ENCODE measurements around the gene GPAT3. TPM values are rescaled to one million over a fixed set of nuclear protein-coding genes. Genes with fewer than 3 reads are reported as not detected.

The GPAT3 gene
- total RNA-seq, 3 donors from 2014 or later = 2.1 to 4.5 (median 2.6) TPM

DNA sequence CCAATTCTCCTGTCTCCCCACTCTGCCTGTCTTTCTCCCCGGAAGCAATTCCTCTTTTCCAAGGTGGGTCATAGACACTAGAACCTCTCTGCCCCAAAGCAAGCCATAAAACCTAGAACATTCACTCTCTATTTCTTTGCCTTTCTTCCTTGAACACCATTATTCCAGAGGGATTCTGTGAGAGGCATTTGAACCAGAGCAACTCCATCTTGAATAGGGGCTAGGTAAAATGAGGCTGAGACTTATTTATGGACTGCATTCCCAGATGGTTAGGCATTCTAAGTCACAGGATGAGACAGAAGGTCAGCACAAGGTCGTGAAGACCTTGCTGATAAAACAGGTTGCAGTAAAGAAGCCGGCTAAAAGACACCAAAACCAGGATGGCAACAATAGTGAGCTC lies 13.7 kb upstream of the GPAT3 start:
- Mint-ChIP-seq H3K27me3 (ENCODE audit: low read depth) (peaks cover 12% of the 10 kb centered on the region), H3K9me3 (no peaks in the 10 kb centered on the region), H3K36me3 (ENCODE audit: insufficient read depth) (no peaks in the 10 kb centered on the region), H3K4me1 (ENCODE audit: low read depth) (no peaks in the 10 kb centered on the region), H3K4me3 (no peak overlapping the region)
- no peak for ATAC-seq
- DNase-seq = no peak

DNA sequence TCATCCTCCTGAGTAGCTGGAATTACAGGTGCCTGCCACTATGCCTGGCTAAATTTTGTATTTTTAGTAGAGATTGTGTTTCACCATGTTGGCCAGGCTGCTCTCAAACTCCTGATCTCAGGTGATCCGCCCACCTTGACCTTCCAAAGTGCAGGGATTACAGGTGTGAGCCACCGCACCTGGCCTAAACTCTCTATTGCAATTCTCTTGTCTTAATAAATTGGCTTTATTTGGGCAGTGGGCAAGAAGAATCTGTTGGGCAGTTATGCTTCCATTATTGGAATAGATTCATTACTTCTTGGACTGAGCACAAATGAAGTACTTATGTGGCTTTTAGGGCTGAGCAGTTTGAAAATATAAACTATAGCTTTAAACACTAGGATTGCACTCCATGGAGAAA lies 8.2 kb upstream of the GPAT3 start:
- Mint-ChIP-seq H3K4me1 (ENCODE audit: low read depth) (no peaks in the 10 kb centered on the region), H3K36me3 (ENCODE audit: insufficient read depth) (no peaks in the 10 kb centered on the region), H3K9me3 (no peaks in the 10 kb centered on the region), H3K27me3 (ENCODE audit: low read depth) (peaks cover 19% of the 10 kb centered on the region), H3K4me3 (no peak overlapping the region)
- DNase-seq (no peak), ATAC-seq (no peak)

DNA sequence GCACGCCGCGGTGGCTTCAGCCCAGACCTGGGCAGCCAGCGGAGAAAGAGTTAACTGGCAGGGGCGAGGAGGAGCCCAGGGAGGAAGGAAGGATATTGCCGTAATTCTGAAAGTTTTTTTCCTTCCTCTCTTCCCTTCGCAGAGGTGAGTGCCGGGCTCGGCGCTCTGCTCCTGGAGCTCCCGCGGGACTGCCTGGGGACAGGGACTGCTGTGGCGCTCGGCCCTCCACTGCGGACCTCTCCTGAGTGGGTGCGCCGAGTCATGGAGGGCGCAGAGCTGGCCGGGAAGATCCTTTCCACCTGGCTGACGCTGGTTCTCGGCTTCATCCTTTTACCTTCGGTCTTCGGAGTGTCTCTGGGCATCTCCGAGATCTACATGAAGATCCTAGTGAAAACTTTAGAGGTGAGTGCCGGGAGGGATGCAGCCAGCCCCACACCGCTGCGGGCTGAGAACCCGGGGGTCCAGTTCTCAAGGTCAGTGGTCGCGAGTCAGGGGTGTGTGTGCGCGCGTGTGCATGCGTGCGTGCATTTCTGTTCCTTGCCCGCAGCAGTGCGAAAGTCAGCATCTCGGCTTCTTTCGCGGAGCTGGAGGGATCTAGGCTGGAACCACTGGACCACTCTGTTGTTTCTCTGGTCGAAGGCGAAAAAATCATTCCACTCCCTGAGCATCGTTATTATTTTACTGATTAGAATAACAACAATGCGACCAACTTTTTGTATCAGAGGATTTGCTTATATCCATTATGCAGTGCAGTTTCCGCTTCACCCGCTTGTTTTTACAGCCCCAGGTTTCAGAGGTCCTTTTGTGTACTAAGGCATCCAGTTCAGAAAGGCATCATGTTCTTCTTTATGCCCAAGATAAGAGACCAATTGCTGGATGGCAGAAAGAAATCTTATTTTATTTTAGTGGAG lies 709 bp downstream of the GPAT3 start:
- ATAC-seq (peak; percentile 4 to 20), DNase-seq (peak; percentile 4)
- Mint-ChIP-seq H3K9me3 (no peaks in the 10 kb centered on the region), H3K4me1 (ENCODE audit: low read depth) (peaks cover 23% of the 10 kb centered on the region), H3K27me3 (ENCODE audit: low read depth) (peaks cover 20% of the 10 kb centered on the region), H3K36me3 (ENCODE audit: insufficient read depth) (no peaks in the 10 kb centered on the region), H3K4me3 (peak overlapping the region; percentile 87)

- Mint-ChIP-seq H3K27me3 (ENCODE audit: low read depth) (no peaks in the 10 kb centered on the region), H3K4me3 (no peak overlapping the region), H3K4me1 (ENCODE audit: low read depth) (peaks cover 5% of the 10 kb centered on the region), H3K9me3 (no peaks in the 10 kb centered on the region), H3K36me3 (ENCODE audit: insufficient read depth) (peaks cover 2% of the 10 kb centered on the region)
- ATAC-seq = no peak
- DNase-seq = no peak
These were observed 6.3 kb downstream of the GPAT3 start for GRCh38 chr4:83542225-83542624.

DNA sequence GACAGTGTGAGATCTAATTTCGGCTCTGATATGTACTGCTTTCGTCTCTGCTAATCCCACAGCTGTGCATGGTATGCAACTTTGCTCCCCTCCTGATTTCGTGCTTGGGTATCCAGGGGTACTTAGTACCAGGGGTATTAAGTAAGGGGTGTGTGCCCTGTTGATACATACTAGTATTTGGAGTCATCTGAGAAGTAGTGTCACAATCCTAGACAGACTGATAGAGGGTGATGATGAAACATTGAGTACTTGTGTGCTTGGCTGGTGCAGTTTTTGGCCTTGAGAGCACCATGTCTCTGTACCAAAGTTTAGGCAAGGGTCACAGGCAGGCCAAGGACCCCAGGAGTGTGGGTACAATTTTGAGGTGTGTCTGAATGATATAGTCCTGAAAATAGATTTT lies 10.9 kb downstream of the GPAT3 start:
- H3K9me3 Mint-ChIP-seq = no peaks in the 10 kb centered on the region
- ATAC-seq (no peak), DNase-seq (no peak)
- peaks cover 2% of the 10 kb centered on the region for H3K36me3 Mint-ChIP-seq (ENCODE audit: insufficient read depth)
- no peak overlapping the region for H3K4me3 Mint-ChIP-seq
- H3K27me3 Mint-ChIP-seq (ENCODE audit: low read depth) = no peaks in the 10 kb centered on the region
- peaks cover 6% of the 10 kb centered on the region for H3K4me1 Mint-ChIP-seq (ENCODE audit: low read depth)

DNA sequence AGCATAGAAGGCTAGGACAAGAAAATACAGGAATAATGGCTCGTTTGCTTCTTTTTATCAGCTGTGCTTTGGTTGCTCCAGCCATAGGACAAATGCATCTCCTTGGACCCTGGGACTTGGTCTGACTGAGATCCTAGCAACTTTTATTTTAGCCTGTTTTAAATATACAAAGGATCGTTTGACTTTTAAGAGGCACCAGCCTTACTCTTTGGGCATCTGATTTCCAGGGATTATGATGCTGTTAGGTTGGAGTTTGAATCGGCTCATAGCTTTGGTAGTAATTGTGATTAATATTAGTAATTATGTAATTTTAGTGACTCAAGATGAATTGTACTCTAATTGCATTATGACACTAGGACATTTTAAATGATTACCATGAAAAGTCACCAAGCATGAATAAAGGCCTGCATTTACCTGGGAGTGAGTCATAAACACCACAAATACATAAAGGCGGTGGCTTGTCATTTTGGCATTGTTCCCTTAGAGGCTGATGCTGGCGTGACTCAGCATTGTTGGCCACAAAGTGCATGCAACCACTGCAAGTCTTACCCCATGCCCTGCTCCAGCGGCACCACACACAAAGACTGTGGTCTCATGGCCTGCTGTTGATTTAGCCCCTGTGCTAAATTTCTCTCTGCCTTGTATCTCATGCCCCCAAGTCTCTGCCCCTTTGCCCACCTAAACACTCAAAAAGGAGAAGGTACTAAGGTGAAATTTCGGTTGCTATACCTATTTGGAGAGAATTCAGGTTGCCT lies 12.4 kb downstream of the GPAT3 start:
- no peaks in the 10 kb centered on the region for H3K27me3 Mint-ChIP-seq (ENCODE audit: low read depth)
- no peaks in the 10 kb centered on the region for H3K9me3 Mint-ChIP-seq
- DNase-seq = peak; percentile 43
- peaks cover 2% of the 10 kb centered on the region for H3K36me3 Mint-ChIP-seq (ENCODE audit: insufficient read depth)
- ATAC-seq = peak; percentile 94 to 98
- peaks cover 6% of the 10 kb centered on the region for H3K4me1 Mint-ChIP-seq (ENCODE audit: low read depth)
- no peak overlapping the region for H3K4me3 Mint-ChIP-seq

DNA sequence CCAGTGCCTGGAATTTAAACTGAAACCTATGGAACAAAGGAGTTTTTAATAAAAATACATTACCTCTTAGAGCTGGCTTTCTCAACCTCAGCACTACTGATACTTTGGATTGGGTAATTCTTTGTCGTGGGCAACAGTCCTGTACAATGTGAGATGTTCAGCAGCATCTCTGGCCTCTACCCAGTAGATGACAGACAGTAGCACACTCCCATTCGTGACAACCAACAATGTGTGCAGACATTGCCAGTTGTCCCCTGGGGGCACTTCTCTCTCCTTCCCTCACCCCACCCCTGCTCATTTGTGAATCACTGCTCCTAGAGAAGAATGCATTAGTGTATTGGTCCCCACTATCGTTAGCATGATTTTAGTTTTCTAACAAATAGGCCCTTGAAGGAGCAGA lies 16.2 kb downstream of the GPAT3 start:
- ATAC-seq = no peak
- H3K36me3 Mint-ChIP-seq (ENCODE audit: insufficient read depth) = no peaks in the 10 kb centered on the region
- DNase-seq = no peak
- H3K27me3 Mint-ChIP-seq (ENCODE audit: low read depth) = no peaks in the 10 kb centered on the region
- no peak overlapping the region for H3K4me3 Mint-ChIP-seq
- H3K9me3 Mint-ChIP-seq = no peaks in the 10 kb centered on the region
- peaks cover 6% of the 10 kb centered on the region for H3K4me1 Mint-ChIP-seq (ENCODE audit: low read depth)

DNA sequence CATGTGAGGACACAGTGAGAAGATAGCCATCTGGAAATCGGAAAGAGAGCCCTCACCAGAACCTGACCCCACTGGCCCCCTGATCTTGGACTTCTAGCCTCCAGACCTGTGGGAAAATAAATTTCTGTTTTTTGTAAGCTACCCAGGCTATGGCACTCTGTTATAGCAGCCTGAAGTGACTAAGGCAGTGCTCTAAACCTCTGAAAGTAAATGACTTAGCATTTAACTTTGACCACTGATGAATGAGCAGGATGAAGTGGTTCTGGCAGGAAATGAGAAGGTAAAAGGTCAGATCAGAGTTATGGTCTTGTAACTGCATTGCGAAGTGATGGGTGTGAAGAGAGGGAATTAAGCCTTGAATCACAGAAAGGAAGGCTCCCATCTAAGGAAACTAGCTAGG lies 17.0 kb downstream of the GPAT3 start:
- H3K9me3 Mint-ChIP-seq = no peaks in the 10 kb centered on the region
- no peaks in the 10 kb centered on the region for H3K27me3 Mint-ChIP-seq (ENCODE audit: low read depth)
- DNase-seq = no peak
- H3K4me1 Mint-ChIP-seq (ENCODE audit: low read depth) = peaks cover 8% of the 10 kb centered on the region
- no peak overlapping the region for H3K4me3 Mint-ChIP-seq
- ATAC-seq = peak in 1 of 2 donors; percentile 53
- no peaks in the 10 kb centered on the region for H3K36me3 Mint-ChIP-seq (ENCODE audit: insufficient read depth)

DNA sequence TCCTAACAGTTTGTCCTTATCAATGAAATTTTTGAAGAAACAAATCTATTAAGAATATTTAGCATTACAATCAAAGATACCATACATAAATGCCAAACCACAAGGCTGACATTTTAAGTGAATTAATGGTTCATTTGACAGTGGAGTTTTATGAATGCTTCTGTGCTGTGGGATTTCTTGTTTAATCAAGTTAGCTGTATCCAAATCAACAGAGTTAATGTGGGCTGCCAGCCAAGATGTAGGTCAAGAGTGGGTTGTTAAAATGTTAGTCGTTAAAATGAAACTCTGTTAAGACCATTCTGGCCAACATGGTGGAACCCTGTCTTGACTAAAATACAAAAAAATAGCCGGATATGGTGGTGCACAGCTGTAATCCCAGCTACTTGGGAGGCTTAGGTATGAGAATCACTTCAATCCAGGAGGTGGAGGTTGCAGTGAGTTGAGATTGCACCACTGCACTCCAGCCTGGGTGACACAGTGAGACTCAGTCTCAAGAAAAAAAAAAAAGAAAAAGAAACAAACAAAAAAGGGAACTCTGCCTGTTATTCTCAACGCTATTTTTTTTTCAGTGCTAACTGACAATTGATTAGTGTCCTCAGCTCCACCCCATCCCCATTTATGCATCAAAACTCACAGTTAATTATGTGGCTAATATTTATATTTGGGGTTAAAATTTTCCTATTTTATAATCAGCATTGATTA lies 20.2 kb downstream of the GPAT3 start:
- H3K27me3 Mint-ChIP-seq (ENCODE audit: low read depth) = no peaks in the 10 kb centered on the region
- H3K9me3 Mint-ChIP-seq = no peaks in the 10 kb centered on the region
- peaks cover 10% of the 10 kb centered on the region for H3K4me1 Mint-ChIP-seq (ENCODE audit: low read depth)
- no peaks in the 10 kb centered on the region for H3K36me3 Mint-ChIP-seq (ENCODE audit: insufficient read depth)
- no peak overlapping the region for H3K4me3 Mint-ChIP-seq
- ATAC-seq = no peak
- no peak for DNase-seq

DNA sequence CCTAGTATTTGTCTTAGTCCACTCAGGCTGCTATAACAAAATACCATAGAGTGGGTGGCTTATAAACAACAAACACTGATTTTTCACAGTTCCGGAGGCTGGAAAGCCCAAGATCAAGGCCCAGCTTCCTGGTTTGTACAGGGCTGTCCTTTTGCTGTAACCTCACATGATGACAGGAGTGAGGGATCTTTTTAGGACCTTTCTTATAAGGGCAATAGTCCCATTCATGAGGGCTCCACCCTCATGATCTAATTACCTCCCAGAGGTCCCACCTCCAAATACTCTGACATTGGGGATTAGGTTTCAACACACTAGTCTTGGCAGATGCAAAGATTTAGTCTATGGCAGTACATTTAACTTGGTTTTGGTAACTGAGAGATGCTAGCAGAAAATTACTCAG lies 20.9 kb downstream of the GPAT3 start:
- ATAC-seq = no peak
- Mint-ChIP-seq H3K4me1 (ENCODE audit: low read depth) (peaks cover 15% of the 10 kb centered on the region), H3K4me3 (no peak overlapping the region)

GRCh38 chr4:83558059-83558653 lies 22.2 kb downstream of the GPAT3 start:
- ATAC-seq (peak in 1 of 2 donors; percentile 53), DNase-seq (no peak)
- peaks cover 16% of the 10 kb centered on the region for H3K4me1 Mint-ChIP-seq (ENCODE audit: low read depth)
- H3K9me3 Mint-ChIP-seq = no peaks in the 10 kb centered on the region
- no peak overlapping the region for H3K4me3 Mint-ChIP-seq
- H3K27me3 Mint-ChIP-seq (ENCODE audit: low read depth) = no peaks in the 10 kb centered on the region
- no peaks in the 10 kb centered on the region for H3K36me3 Mint-ChIP-seq (ENCODE audit: insufficient read depth)

More for the DNA sequence above, 20.9 kb downstream of the GPAT3 start:
- H3K9me3 Mint-ChIP-seq = no peaks in the 10 kb centered on the region
- H3K36me3 Mint-ChIP-seq (ENCODE audit: insufficient read depth) = no peaks in the 10 kb centered on the region
- no peaks in the 10 kb centered on the region for H3K27me3 Mint-ChIP-seq (ENCODE audit: low read depth)
- no peak for DNase-seq

DNA sequence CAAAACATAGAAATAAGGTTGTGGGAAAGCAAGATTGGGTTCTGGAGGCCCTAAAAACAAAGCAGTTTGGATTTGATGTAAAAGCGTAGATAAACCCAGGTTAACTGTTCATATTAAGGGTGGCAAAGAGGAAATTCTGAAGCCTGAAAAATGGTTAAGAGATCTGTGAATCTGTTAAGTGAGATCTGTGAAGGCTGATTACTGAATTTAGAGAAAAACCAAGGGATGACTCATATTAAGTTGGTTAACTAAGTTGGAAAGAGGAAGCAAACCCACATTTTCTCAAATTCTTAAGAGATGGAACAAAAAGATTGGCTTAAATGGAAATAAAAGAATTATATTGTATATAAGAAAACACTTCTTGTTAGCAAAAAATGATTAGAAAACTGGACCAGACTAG lies 22.8 kb downstream of the GPAT3 start:
- Mint-ChIP-seq H3K36me3 (ENCODE audit: insufficient read depth) (no peaks in the 10 kb centered on the region), H3K9me3 (no peaks in the 10 kb centered on the region), H3K4me3 (no peak overlapping the region), H3K4me1 (ENCODE audit: low read depth) (peaks cover 16% of the 10 kb centered on the region), H3K27me3 (ENCODE audit: low read depth) (no peaks in the 10 kb centered on the region)
- DNase-seq (no peak), ATAC-seq (peak in 1 of 2 donors; percentile 52)

- Mint-ChIP-seq H3K36me3 (ENCODE audit: insufficient read depth) (no peaks in the 10 kb centered on the region), H3K4me1 (ENCODE audit: low read depth) (peaks cover 16% of the 10 kb centered on the region), H3K27me3 (ENCODE audit: low read depth) (no peaks in the 10 kb centered on the region), H3K4me3 (no peak overlapping the region), H3K9me3 (no peaks in the 10 kb centered on the region)
- DNase-seq = no peak
- ATAC-seq = no peak
These were observed 24.6 kb downstream of the GPAT3 start for GRCh38 chr4:83560523-83560922.

DNA sequence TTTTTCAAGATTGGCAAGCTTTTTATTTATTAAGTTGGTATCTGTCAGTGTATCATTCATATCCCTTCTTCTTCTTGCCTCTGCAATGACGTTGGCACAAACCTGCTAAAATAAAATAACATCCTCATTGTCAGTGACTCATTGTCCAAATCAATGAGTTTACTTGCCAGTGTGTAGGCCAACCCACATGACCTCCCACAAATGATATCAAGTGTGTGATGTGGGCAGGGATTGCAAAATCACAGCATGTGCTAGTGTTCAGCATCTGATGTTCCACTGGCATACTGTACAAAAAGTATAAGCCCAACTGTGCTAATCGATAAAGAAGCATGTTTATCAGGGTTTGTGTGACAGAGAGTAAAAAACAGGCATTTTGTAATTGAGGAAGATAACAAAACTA lies 25.5 kb downstream of the GPAT3 start:
- Mint-ChIP-seq H3K27me3 (ENCODE audit: low read depth) (no peaks in the 10 kb centered on the region), H3K9me3 (no peaks in the 10 kb centered on the region), H3K36me3 (ENCODE audit: insufficient read depth) (no peaks in the 10 kb centered on the region), H3K4me1 (ENCODE audit: low read depth) (peaks cover 16% of the 10 kb centered on the region), H3K4me3 (no peak overlapping the region)
- DNase-seq (no peak), ATAC-seq (peak; percentile 37 to 71)
